Ovary (tissue), 9 donors: ENCODE results near the gene PTPN14. TPM values are rescaled to one million over a fixed set of nuclear protein-coding genes. Genes with fewer than 3 reads are reported as not detected.

Experiments
- DNase-seq, 5 donors: peaks; one replicate each; pipeline ENCODE4 v3.0.0-alpha.2; 2019 to 2020
- H3K27ac ChIP-seq, 2 donors: fragments of 200-600 bp; one replicate each; pipeline versions ENCODE4 v1.5.1 to v1.8.0; 2019 to 2022
- H3K27me3 ChIP-seq: fragments of 200-600 bp; one replicate; pipeline ENCODE4 v1.8.0; 2022
- H3K36me3 ChIP-seq: fragments of 200-600 bp; sonication (generic); one replicate; pipeline ENCODE4 v1.5.1; 2019
- H3K4me1 ChIP-seq: one replicate; pipeline ENCODE4 v1.8.1; 2013; ENCODE audit warnings: mild to moderate bottlenecking, moderate library complexity; ENCODE audit not compliant: insufficient read depth
- H3K4me3 ChIP-seq: fragments of 200-600 bp; sonication (generic); one replicate; pipeline ENCODE4 v1.5.1; 2017
- H3K9me3 ChIP-seq, 2 donors: fragments of 200-600 bp in 1 of 2; sonication (generic) in 1 of 2; one replicate each; pipeline versions ENCODE4 v1.5.1 to v1.8.1; 2013 to 2019; ENCODE audit warnings: mild to moderate bottlenecking in 1 of 2, moderate library complexity in 1 of 2
- EP300 ChIP-seq: sonication (generic); formaldehyde crosslinking; IDR thresholded peaks from one replicate; pipeline ENCODE4 v1.6.1; 2017; ENCODE audit warnings: antibody characterized with exemption
- POLR2A ChIP-seq: fragments of 450-650 bp; IDR thresholded peaks from one replicate; pipeline ENCODE4 v1.6.1; 2017; ENCODE audit warnings: antibody characterized with exemption, mild to moderate bottlenecking, moderate library complexity
- whole genome bisulfite sequencing, 3 donors: extraction: QIAGEN DNeasy Blood & Tissue Kit in 1 of 3; methylation state at CpG; one replicate each; pipeline versions ENCODE4 v1.1.5 to v1.1.7; 2013 to 2017; 5-methylcytosine and 5-hydroxymethylcytosine counted together
- intact Hi-C, 4 donors: fragments of 100-400 bp; cut with DNase I; formaldehyde crosslinking; loops; one replicate each; pipeline versions ENCODE4 v1.11.0 to v1.15.1; 2022 to 2023
- polyA plus RNA-seq, 2 donors: library from polyadenylated mRNA; stranded (reverse); fragments of 200-250 nt in 1 of 2; fragments of 350-450 nt in 1 of 2; fragmentation: Illumina TruSeq in 1 of 2; extraction: RNeasy Lipid Tissue Mini Kit (QIAGEN cat#74804) in 1 of 2; gene quantifications; one replicate each; pipeline ENCODE4 v1.2.3, GENCODE V29; 2013 to 2014
- total RNA-seq, 7 donors: library from RNA; depleted of rRNA in 2 of 7; stranded (reverse); fragments of >200 nt in 2 of 7; fragmentation: NEBNext Ultra II Directional in 3 of 7; extraction: Animal tissue kit (Norgen Biotek cat#: 25700) in 3 of 7; gene quantifications; one replicate each; pipeline versions ENCODE4 v1.1.0 to v1.2.4, GENCODE V29; 2016 to 2023
- TF ChIP-seq, protein P1 (sequence below), 3 donors: fragments of 450-650 bp in 2 of 3; fragments of 200-600 bp in 1 of 3; IDR thresholded peaks; one replicate each; pipeline versions ENCODE4 v1.5.1 to v1.8.0; 2016 to 2022; ENCODE audit warnings: antibody characterized with exemption in 3 of 3, mild to moderate bottlenecking in 1 of 3
- donor health status: DM: no; HTN: no; CAD: no; lungs with moderate emphysema.
- donor health status: DM: no; HTN: no; CAD: no.
- donor health status: Bipolar disorder and iron deficiency.
- donor health status: DM: yes; HTN: yes; CAD: no.
- donor health status: DM: no; HTN: no; CAD: no.
- donor health status: DM: yes; HTN: yes; CAD: no.

PTPN14 gene
- total and polyA plus RNA-seq, 9 donors: 7.6 to 68.9 (median 41.1) TPM

DNA sequence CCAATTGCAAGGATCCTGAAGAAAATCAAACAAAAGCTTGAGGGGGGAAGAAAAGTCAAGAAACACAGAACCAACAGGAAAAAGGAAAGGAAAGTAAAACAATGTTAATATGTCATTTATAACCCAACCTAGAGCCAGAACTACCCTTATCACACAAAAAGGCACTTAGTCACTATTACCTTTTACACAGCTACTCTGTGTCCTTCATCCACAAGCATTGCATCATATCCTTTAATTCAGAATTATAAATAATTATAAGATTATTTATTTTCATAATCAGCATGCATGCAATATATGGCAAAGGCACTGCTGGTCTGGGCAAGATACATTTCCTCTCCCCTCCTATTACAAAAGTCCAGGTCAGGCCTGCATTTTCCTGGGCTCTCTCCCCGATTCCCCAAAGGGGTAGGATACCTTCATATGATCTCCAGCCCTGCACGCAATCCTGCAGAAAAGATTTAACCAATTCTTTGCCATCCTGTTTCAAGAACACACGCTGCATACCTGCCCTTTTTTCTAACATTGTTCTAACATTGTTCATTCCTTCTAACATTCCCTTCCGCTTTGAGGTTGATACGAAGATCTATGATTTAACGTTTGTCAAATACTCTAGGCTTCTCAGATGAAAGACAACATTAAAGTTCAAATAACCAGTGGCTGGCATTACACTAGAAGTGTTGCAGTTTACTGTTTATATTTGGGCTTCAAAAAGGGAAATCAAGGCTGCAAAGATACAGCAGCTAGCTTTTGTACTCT, 4.3 kb downstream of the PTPN14 start:
- TF ChIP-seq, protein P1, sequence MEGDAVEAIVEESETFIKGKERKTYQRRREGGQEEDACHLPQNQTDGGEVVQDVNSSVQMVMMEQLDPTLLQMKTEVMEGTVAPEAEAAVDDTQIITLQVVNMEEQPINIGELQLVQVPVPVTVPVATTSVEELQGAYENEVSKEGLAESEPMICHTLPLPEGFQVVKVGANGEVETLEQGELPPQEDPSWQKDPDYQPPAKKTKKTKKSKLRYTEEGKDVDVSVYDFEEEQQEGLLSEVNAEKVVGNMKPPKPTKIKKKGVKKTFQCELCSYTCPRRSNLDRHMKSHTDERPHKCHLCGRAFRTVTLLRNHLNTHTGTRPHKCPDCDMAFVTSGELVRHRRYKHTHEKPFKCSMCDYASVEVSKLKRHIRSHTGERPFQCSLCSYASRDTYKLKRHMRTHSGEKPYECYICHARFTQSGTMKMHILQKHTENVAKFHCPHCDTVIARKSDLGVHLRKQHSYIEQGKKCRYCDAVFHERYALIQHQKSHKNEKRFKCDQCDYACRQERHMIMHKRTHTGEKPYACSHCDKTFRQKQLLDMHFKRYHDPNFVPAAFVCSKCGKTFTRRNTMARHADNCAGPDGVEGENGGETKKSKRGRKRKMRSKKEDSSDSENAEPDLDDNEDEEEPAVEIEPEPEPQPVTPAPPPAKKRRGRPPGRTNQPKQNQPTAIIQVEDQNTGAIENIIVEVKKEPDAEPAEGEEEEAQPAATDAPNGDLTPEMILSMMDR (IDR thresholded peaks at IDR 0.05): no peak
- no peak for TF ChIP-seq POLR2A
- Histone ChIP-seq H3K4me1 (peaks cover 7% of the 10 kb centered on the region), H3K9me3 (no peaks in the 10 kb centered on the region), H3K36me3 (no peaks in the 10 kb centered on the region), H3K27me3 (no peaks in the 10 kb centered on the region), H3K4me3 (no peak overlapping the region), H3K27ac (no peak overlapping the region)
- no peak for DNase-seq
- intact Hi-C loops: no loop called here
- 79 to 86% (median 83%) methylated on average over 6 of the region's 6 CpGs for WGBS, 3 donors

DNA sequence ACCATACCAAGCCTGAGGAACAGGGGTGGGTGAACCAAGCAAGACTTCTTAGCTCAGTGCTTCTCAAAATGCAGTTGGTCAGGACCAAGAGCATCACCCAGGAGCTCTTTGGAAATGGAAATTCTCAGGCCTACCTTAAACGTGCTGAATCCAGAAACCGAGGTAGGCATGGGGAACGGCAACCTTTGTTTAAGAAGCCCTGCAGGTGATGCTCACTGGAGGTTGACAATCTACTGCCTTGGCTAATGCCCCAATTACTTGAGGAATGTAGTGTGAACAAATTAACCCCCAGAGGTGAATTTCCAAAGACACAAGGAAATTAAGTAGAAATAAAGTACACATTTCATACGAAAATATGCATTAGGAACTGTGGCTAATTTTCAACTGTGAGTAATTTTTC, 5.3 kb downstream of the PTPN14 start:
- H3K36me3 ChIP-seq: no peaks in the 10 kb centered on the region
- no peak overlapping the region for H3K27ac ChIP-seq
- no peaks in the 10 kb centered on the region for H3K9me3 ChIP-seq
- H3K27me3 ChIP-seq: no peaks in the 10 kb centered on the region
- H3K4me1 ChIP-seq: peaks cover 7% of the 10 kb centered on the region
- no peak overlapping the region for H3K4me3 ChIP-seq
- 89 to 98% (median 92%) methylated on average over 4 of the region's 4 CpGs for WGBS, 3 donors
- no peak for DNase-seq
- intact Hi-C loops: no loop called here
- TF ChIP-seq POLR2A (no peak), EP300 (no peak)
- TF ChIP-seq, protein P1 (IDR thresholded peaks at IDR 0.05): no peak

DNA sequence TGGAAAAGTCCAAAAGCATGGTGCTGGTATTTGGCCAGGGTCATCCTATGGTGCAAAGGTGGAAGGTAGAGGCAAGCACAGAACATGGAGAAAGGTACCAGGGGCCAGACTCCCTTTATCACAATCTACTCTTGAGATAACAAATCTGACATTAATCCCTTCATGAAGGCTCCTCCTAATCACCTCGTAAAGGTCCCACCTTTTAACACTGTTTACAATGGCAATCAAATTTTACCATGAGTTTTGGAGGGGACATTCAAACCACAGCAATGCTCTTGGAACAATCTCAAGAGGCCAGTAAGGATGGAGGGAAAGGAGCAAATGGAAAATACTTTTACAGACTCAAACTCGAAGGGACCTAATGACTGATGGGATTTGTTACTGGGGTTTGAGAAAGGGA, 6.1 kb downstream of the PTPN14 start:
- no peak for DNase-seq
- H3K36me3 ChIP-seq: no peaks in the 10 kb centered on the region
- no peaks in the 10 kb centered on the region for H3K9me3 ChIP-seq
- H3K4me3 ChIP-seq: no peak overlapping the region
- 86 to 90% (median 90%) methylated on average over 2 of the region's 2 CpGs for WGBS, 3 donors
- intact Hi-C loops: no loop called here
- H3K27me3 ChIP-seq: no peaks in the 10 kb centered on the region
- TF ChIP-seq, protein P1 (IDR thresholded peaks at IDR 0.05): no peak
- TF ChIP-seq EP300 (no peak), POLR2A (no peak)
- peaks cover 7% of the 10 kb centered on the region for H3K4me1 ChIP-seq
- H3K27ac ChIP-seq: no peak overlapping the region

- DNase-seq: no peak
- WGBS, 3 donors: 93 to 100% (median 97%) methylated on average over 1 of the region's 1 CpG
- TF ChIP-seq POLR2A (no peak), EP300 (no peak)
- TF ChIP-seq, protein P1 (IDR thresholded peaks at IDR 0.05): no peak
- Histone ChIP-seq H3K27ac (no peak overlapping the region), H3K4me1 (peaks cover 6% of the 10 kb centered on the region), H3K9me3 (no peaks in the 10 kb centered on the region), H3K36me3 (no peaks in the 10 kb centered on the region), H3K27me3 (no peaks in the 10 kb centered on the region), H3K4me3 (no peak overlapping the region)
- intact Hi-C loops: no loop called here
These were observed 6.6 kb downstream of the PTPN14 start for GRCh38 chr1:214544791-214545190.
